GM21515 (cell line): ENCODE data around the gene FOXA1.
"Not testable (repeated sequence)": the region's sequence is repeated elsewhere in the genome, so short reads cannot be mapped to it uniquely, and the experiment has no call there.

Experiments used
- ATAC-seq: cut with Tn5 transposase; IDR thresholded peaks from one replicate; pipeline ENCODE4 v1.9.1; 2021; ENCODE audit not compliant: unreplicated experiment

FOXA1 gene

GRCh38 chr14:37563189-37563588 is 31.9 kb downstream of the FOXA1 start:
- ATAC-seq, result no peak

GRCh38 chr14:37559386-37559785 is 35.7 kb downstream of the FOXA1 start:
- ATAC-seq, result no peak

GRCh38 chr14:37558740-37559139 is 36.3 kb downstream of the FOXA1 start:
- no peak for ATAC-seq

- ATAC-seq, result not testable (repeated sequence)
Measured at GRCh38 chr14:37555596-37555995, 39.5 kb downstream of the FOXA1 start.

- ATAC-seq, result no peak
Measured at GRCh38 chr14:37553935-37554550, 41.0 kb downstream of the FOXA1 start.

GRCh38 chr14:37551119-37551518 is 43.9 kb downstream of the FOXA1 start:
- ATAC-seq, result no peak

- no peak for ATAC-seq
Measured at GRCh38 chr14:37550511-37550910, 44.5 kb downstream of the FOXA1 start.

- ATAC-seq, result no peak
Measured at GRCh38 chr14:37546621-37547447, 48.2 kb downstream of the FOXA1 start.

- ATAC-seq, result no peak
Measured at GRCh38 chr14:37545174-37545573, 49.9 kb downstream of the FOXA1 start.

- no peak for ATAC-seq
Measured at GRCh38 chr14:37544407-37544806, 50.6 kb downstream of the FOXA1 start.

- no peak for ATAC-seq
Measured at GRCh38 chr14:37539992-37540391, 55.1 kb downstream of the FOXA1 start.
